ENCODE data around the gene CALHM5.

The CALHM5 gene

DNA sequence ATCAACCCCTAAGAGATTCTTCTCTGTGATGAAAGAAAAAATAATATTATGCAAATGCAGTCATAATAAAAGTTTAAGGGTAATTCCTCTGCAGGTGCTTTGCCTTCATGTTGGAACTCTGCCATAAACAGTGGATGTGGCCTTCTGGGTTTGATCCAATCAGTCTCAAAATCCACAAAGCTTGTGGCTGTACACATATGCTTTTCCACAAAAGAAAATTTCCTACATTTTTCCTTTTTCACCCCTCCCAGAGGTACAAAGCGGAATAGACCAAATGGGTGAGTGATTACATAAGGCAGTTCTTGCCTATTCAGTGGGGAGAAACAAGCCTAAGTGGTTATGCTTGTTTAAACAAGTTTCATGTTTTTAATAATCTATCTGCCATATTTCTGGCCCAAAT is 16.7 kb downstream of the CALHM5 start:
- no peak for ATAC-seq
- Mint-ChIP-seq H3K4me1 (peaks cover 6% of the 10 kb centered on the region), H3K27me3 (no peaks in the 10 kb centered on the region), H3K9me3 (no peaks in the 10 kb centered on the region), H3K27ac (no peak overlapping the region), H3K36me3 (no peaks in the 10 kb centered on the region), H3K4me3 (no peak overlapping the region)

- no peak overlapping the region for H3K4me3 Mint-ChIP-seq
Measured at GRCh38 chr6:116528780-116529179, 17.3 kb downstream of the CALHM5 start.

GRCh38 chr6:116529466-116530290 is 18.2 kb downstream of the CALHM5 start:
- no peaks in the 10 kb centered on the region for H3K27me3 Mint-ChIP-seq
- no peaks in the 10 kb centered on the region for H3K9me3 Mint-ChIP-seq
- H3K4me1 Mint-ChIP-seq = peaks cover 6% of the 10 kb centered on the region
- H3K4me3 Mint-ChIP-seq = no peak overlapping the region
- H3K36me3 Mint-ChIP-seq = no peaks in the 10 kb centered on the region
- H3K27ac Mint-ChIP-seq = no peak overlapping the region
- ATAC-seq = no peak

More at GRCh38 chr6:116528780-116529179, 17.3 kb downstream of the CALHM5 start:
- no peak for ATAC-seq
- no peak overlapping the region for H3K27ac Mint-ChIP-seq
- H3K36me3 Mint-ChIP-seq = no peaks in the 10 kb centered on the region
- H3K27me3 Mint-ChIP-seq = no peaks in the 10 kb centered on the region
- no peaks in the 10 kb centered on the region for H3K9me3 Mint-ChIP-seq
- H3K4me1 Mint-ChIP-seq = peaks cover 6% of the 10 kb centered on the region

DNA sequence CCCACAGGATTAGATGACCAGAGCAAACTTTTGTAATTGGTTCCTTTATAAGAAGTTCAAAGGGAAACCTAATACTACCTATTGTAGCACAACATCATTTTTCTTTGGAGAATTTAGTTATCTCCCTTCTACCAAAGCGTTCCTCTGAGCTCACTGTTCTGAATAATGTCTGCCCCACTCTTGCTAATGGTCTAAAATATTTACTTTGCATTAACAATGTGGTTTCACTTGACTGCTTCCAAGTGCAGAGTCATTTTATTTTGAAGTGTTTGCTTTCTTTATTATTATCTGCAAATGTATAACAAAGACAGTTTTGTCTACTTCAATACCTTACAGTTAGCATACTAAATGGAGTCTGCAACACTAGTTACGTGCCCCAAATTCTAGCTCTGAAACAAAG is 19.0 kb downstream of the CALHM5 start:
- peaks cover 6% of the 10 kb centered on the region for H3K4me1 Mint-ChIP-seq
- H3K4me3 Mint-ChIP-seq = no peak overlapping the region
- H3K27ac Mint-ChIP-seq = no peak overlapping the region
- H3K9me3 Mint-ChIP-seq = no peaks in the 10 kb centered on the region
- no peak for ATAC-seq
- no peaks in the 10 kb centered on the region for H3K27me3 Mint-ChIP-seq
- H3K36me3 Mint-ChIP-seq = no peaks in the 10 kb centered on the region

- H3K36me3 Mint-ChIP-seq = no peaks in the 10 kb centered on the region
- peak; percentile 85 for ATAC-seq
- no peaks in the 10 kb centered on the region for H3K9me3 Mint-ChIP-seq
- peaks cover 6% of the 10 kb centered on the region for H3K4me1 Mint-ChIP-seq
- no peaks in the 10 kb centered on the region for H3K27me3 Mint-ChIP-seq
- H3K27ac Mint-ChIP-seq = no peak overlapping the region
- H3K4me3 Mint-ChIP-seq = no peak overlapping the region
Measured at GRCh38 chr6:116531675-116532570, 20.5 kb downstream of the CALHM5 start.

DNA sequence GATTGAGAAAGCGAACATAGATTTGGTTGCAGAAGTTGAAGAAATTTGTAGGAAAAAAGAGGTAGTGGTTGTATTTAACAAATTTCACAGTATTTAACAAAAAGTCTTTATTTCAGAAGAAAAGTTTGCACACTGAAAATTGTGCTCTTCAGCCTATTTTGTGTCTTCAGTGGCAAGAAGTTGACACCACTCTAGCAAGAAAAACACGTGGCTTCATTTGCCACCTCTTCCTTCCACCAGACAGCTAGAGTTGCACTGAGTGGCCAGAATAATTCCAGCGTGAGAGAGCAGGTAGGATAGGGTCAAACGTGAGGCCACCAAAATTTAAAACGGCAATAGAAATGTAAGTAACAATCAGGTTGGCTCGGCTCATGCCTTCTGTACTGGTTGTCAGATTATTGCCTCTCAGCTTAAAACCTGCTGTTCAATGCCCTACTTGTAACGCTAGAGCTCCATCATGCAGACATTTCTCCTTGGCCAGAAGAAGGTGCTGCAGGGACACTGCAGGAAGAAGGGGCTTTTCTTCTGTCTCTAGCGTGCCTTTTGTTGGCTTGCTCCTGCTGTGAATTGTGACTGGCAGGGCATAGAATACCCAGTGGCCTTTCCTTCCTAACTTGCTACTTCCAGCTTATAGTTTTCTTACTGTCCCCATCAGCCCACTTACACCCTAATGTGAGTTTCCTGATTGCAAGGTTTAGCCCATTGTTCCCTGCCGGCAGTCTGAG is 22.0 kb downstream of the CALHM5 start:
- H3K27me3 Mint-ChIP-seq = no peaks in the 10 kb centered on the region
- H3K4me3 Mint-ChIP-seq = no peak overlapping the region
- no peaks in the 10 kb centered on the region for H3K36me3 Mint-ChIP-seq
- ATAC-seq = no peak
- H3K27ac Mint-ChIP-seq = no peak overlapping the region
- peaks cover 6% of the 10 kb centered on the region for H3K4me1 Mint-ChIP-seq
- no peaks in the 10 kb centered on the region for H3K9me3 Mint-ChIP-seq

GRCh38 chr6:116535109-116535508 is 23.7 kb downstream of the CALHM5 start:
- Mint-ChIP-seq H3K4me3 (no peak overlapping the region), H3K27me3 (peaks cover 3% of the 10 kb centered on the region), H3K27ac (no peak overlapping the region), H3K36me3 (no peaks in the 10 kb centered on the region), H3K9me3 (no peaks in the 10 kb centered on the region), H3K4me1 (peaks cover 6% of the 10 kb centered on the region)
- ATAC-seq = no peak

DNA sequence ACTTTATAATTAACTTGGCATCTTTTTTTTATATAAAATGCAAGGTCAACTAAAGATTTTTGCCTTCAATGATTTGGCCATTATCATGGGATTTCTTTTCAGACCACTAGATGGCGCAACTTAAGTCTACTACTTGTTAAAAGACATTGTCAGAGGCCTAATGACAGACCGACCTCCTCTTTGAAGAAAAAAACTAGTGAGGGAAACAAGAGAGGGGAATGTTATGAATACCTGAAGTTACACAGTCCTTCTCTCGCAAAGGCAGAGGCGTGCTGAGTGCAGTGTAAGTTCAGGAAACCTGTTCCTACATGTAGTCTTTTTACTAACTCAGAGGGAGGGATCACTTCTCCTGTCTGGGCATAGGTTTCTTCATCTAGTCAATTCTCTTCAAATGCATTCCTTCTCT is 24.8 kb downstream of the CALHM5 start:
- Mint-ChIP-seq H3K9me3 (no peaks in the 10 kb centered on the region), H3K4me1 (peaks cover 2% of the 10 kb centered on the region), H3K36me3 (no peaks in the 10 kb centered on the region), H3K4me3 (no peak overlapping the region), H3K27ac (no peak overlapping the region), H3K27me3 (peaks cover 14% of the 10 kb centered on the region)
- ATAC-seq = no peak

GRCh38 chr6:116542426-116542825 is 31.0 kb downstream of the CALHM5 start:
- no peak overlapping the region for H3K27ac Mint-ChIP-seq
- peaks cover 24% of the 10 kb centered on the region for H3K27me3 Mint-ChIP-seq
- H3K4me1 Mint-ChIP-seq = no peaks in the 10 kb centered on the region
- H3K9me3 Mint-ChIP-seq = no peaks in the 10 kb centered on the region
- no peak overlapping the region for H3K4me3 Mint-ChIP-seq
- no peaks in the 10 kb centered on the region for H3K36me3 Mint-ChIP-seq
- ATAC-seq = no peak

DNA sequence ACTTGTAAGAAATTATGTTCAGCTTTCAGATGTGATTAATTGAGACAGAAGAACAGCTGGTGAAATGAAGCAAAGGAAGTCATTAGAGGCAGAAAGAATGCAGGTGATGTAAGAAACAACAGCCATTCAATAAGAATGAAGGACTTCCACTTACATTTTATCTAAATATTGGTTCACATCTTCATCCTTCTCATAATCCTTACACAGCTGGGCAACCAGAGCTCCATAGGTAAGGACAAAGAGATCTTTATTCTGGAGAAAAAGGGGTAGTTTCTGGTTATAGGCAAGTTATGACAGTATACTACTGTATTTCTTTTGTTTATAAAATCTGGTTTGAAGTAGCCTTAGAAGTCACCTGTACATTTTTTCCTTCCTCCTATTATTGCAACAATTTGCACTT is 31.7 kb downstream of the CALHM5 start:
- H3K4me3 Mint-ChIP-seq = no peak overlapping the region
- no peaks in the 10 kb centered on the region for H3K4me1 Mint-ChIP-seq
- no peaks in the 10 kb centered on the region for H3K9me3 Mint-ChIP-seq
- no peaks in the 10 kb centered on the region for H3K36me3 Mint-ChIP-seq
- no peak for ATAC-seq
- H3K27ac Mint-ChIP-seq = no peak overlapping the region
- H3K27me3 Mint-ChIP-seq = peaks cover 24% of the 10 kb centered on the region

DNA sequence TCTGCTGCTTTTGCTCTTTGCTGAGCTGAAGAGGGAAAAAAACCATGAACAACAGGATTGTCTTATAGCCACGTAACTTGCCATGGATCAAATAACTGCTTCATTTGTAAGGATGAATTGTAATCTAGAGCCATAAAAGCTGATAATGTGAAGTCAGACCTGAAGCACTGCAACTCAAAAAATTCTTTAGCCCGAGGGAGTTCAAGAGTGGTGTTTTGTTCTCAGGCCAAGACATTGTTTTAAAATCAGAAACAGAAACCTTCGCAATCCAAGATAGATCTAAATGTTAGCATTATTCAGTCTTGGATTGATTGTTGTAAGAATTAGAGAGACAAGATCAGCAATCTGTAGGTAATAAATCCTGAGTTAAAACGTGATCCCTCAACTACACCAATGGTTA is 34.2 kb downstream of the CALHM5 start, which contains the start of gene TRAPPC3L:
Gene TRAPPC3L (minus strand): TSS at position 34 of the 400 bp plus-strand sequence. CDS start 170 bp downstream, outside the sequence.
- peaks cover 18% of the 10 kb centered on the region for H3K27me3 Mint-ChIP-seq
- no peak within 1 kb of the TSS for H3K4me3 Mint-ChIP-seq
- ATAC-seq = no peak
- no peaks in the 10 kb centered on the region for H3K4me1 Mint-ChIP-seq
- no peaks in the 10 kb centered on the region for H3K36me3 Mint-ChIP-seq
- no peak within 1 kb of the TSS for H3K27ac Mint-ChIP-seq
- H3K9me3 Mint-ChIP-seq = no peaks in the 10 kb centered on the region

GRCh38 chr6:116547358-116547757 is 35.9 kb downstream of the CALHM5 start:
- no peak for ATAC-seq
- Mint-ChIP-seq H3K9me3 (no peaks in the 10 kb centered on the region), H3K4me3 (no peak overlapping the region), H3K27me3 (peaks cover 15% of the 10 kb centered on the region), H3K27ac (no peak overlapping the region), H3K4me1 (no peaks in the 10 kb centered on the region), H3K36me3 (no peaks in the 10 kb centered on the region)

DNA sequence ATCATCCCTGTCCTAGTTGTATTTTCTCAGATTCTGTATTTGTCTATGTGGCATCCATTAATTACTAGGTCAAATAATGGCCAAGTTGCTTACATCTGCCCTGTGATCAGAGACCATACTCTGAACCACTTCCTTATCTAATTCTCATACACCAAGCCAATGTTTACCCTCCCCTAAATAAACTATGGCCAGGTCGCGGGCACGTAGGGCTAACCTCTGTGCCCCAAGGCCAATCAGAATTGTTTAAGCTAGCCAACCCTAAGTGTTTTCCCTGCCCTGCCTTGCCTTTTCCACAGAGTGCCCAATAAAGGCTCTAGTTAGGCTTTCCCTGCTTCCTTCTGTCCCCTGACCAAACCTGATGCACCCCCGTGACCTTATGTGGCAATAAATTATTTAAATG is 39.4 kb downstream of the CALHM5 start:
- no peaks in the 10 kb centered on the region for H3K9me3 Mint-ChIP-seq
- no peak overlapping the region for H3K4me3 Mint-ChIP-seq
- H3K27me3 Mint-ChIP-seq = peaks cover 10% of the 10 kb centered on the region
- no peak overlapping the region for H3K27ac Mint-ChIP-seq
- H3K4me1 Mint-ChIP-seq = no peaks in the 10 kb centered on the region
- no peak for ATAC-seq
- no peaks in the 10 kb centered on the region for H3K36me3 Mint-ChIP-seq

DNA sequence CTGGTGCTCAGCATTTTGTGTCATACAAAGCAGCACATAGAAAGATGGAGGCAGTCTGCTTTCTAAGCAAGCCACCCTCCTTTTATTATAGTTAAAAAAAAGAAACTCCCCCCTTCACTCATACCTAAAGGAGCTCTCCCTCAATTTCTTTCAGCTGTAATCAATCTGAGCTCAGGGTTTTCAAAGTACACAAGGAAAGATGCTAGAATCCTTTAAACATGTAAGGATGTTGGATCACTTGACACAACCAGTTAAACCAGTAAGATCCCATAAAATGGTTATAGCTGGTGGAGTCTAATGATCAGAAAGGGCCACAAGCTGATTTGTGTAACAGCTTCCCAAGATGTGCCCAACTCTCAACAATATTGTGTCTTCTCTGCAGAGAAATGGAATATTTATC is 42.0 kb downstream of the CALHM5 start, which contains the start of gene CALHM4:
Gene CALHM4 (plus strand): TSS at position 301 of the 400 bp plus-strand sequence. CDS start 43 bp downstream, at position 344.
- H3K9me3 Mint-ChIP-seq = no peaks in the 10 kb centered on the region
- H3K4me3 Mint-ChIP-seq = no peak within 1 kb of the TSS
- H3K27me3 Mint-ChIP-seq = peaks cover 10% of the 10 kb centered on the region
- no peak within 1 kb of the TSS for H3K27ac Mint-ChIP-seq
- ATAC-seq = no peak
- no peaks in the 10 kb centered on the region for H3K4me1 Mint-ChIP-seq
- no peaks in the 10 kb centered on the region for H3K36me3 Mint-ChIP-seq

DNA sequence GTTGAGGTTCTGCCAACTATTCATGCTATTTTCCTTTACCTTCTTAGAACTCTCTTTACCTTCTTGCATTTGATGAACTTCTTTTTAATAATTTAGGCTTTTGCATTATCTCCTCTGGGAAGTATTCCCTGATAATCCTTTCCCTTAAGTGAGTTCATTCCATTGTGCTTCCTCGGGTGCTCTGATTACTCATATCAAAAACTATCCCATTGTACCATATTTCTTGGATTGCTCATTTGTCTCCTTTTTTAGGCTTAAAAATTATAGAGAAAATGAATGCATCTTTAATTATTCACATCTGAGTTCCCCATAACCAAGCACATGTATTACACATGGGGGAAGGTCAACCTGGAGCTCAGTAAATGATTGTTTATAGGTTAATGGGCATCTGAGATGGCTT is 44.6 kb downstream of the CALHM5 start:
- Mint-ChIP-seq H3K36me3 (no peaks in the 10 kb centered on the region), H3K27me3 (peaks cover 4% of the 10 kb centered on the region), H3K27ac (no peak overlapping the region), H3K4me3 (no peak overlapping the region), H3K4me1 (no peaks in the 10 kb centered on the region), H3K9me3 (no peaks in the 10 kb centered on the region)
- no peak for ATAC-seq
